Endothelial cell of umbilical vein (primary cell): Measurements from ENCODE around the gene SRPX2. TPM values are rescaled to one million over a fixed set of nuclear protein-coding genes. Genes with fewer than 3 reads are reported as not detected.
A peak's percentile ranks its signal among the peaks of the same experiment; 100 is the strongest.

Experiments used
- BruUV-seq: library from RNA; stranded (reverse); fragments of 400-500 nt; replicated peaks from 2 replicates; lab custom pipeline; 2021; lab: Mats Ljungman, UMichigan
- CTCF ChIA-PET: fragments of 300-600, 350-600 bp; sonication (Branson Sonifier 250); formaldehyde crosslinking; loops from one replicate; lab custom pipeline; 2021; ENCODE audit warnings: antibody characterized with exemption, inconsistent platforms; lab: Charles Lee
- POLR2A ChIA-PET: fragments of 300-600, 350-600 bp; sonication (Branson Sonifier 250); formaldehyde crosslinking; loops from one replicate; lab custom pipeline; 2021; ENCODE audit warnings: antibody characterized with exemption, inconsistent platforms; lab: Charles Lee
- DNase-seq: peaks from one replicate; pipeline ENCODE4 v3.0.0-alpha.2; 2011; ENCODE audit warnings: low read depth, low spot score
- FAIRE-seq: peaks from 2 replicates; lab custom pipeline; 2011; peaks lifted over from hg19 to GRCh38; lab: Jason Lieb, UNC
- H2AFZ ChIP-seq: 2 replicates; pipeline ENCODE4 v1.6.0; 2012; ENCODE audit warnings: low read depth, low read length, control low read depth, inconsistent platforms
- H3K27ac ChIP-seq: 2 replicates; pipeline ENCODE4 v1.5.1; 2011; ENCODE audit warnings: low read depth, mild to moderate bottlenecking, control low read depth, low read length, moderate library complexity; ENCODE audit not compliant: insufficient read depth
- H3K27me3 ChIP-seq, 2 experiments: 2 replicates each; pipeline versions ENCODE4 v1.6.0 to v1.6.1; 2011; ENCODE audit warnings: low read length in 2 of 2, mixed read lengths in 1 of 2; ENCODE audit not compliant: control insufficient read depth in 2 of 2, insufficient read depth in 2 of 2
- H3K36me3 ChIP-seq, 2 experiments: 2 replicates in 1 of 2; 3 replicates in 1 of 2; pipeline ENCODE4 v1.5.1; 2011; ENCODE audit warnings: low read length in 2 of 2, mild to moderate bottlenecking in 1 of 2, moderate library complexity in 1 of 2; ENCODE audit not compliant: control insufficient read depth in 2 of 2, insufficient read depth in 2 of 2; ENCODE audit errors: extremely low read depth in 1 of 2
- H3K4me1 ChIP-seq: 3 replicates; pipeline ENCODE4 v1.5.1; 2011; ENCODE audit warnings: mild to moderate bottlenecking, low read length; ENCODE audit not compliant: control insufficient read depth, insufficient read depth; ENCODE audit errors: extremely low read depth
- H3K4me2 ChIP-seq: 2 replicates; pipeline ENCODE4 v1.6.1; 2011; ENCODE audit warnings: low read length, control low read depth, mixed read lengths; ENCODE audit not compliant: insufficient read depth
- H3K4me3 ChIP-seq, 3 experiments: fragments of 200-600 bp in 1 of 3; sonication (generic), shearing (Covaris generic) in 1 of 3; replicated peaks in 1 of 3; 2 replicates each; pipeline ENCODE4 v1.5.1; 2011 to 2016; ENCODE audit warnings: control low read depth in 3 of 3, low read length in 3 of 3, mild to moderate bottlenecking in 2 of 3, inconsistent platforms in 1 of 3, low read depth in 1 of 3, moderate library complexity in 1 of 3; ENCODE audit not compliant: insufficient read depth in 1 of 3
- H3K79me2 ChIP-seq: 2 replicates; pipeline ENCODE4 v1.6.0; 2012; ENCODE audit warnings: low read length, inconsistent platforms; ENCODE audit not compliant: control insufficient read depth, insufficient read depth
- H3K9ac ChIP-seq: replicated peaks from 2 replicates; pipeline ENCODE3; 2011; ENCODE audit warnings: low read length, control low read depth; ENCODE audit not compliant: insufficient read depth; ENCODE audit errors: extremely low read depth
- H3K9me1 ChIP-seq: replicated peaks from 3 replicates; pipeline ENCODE4 v1.6.0; 2011; ENCODE audit warnings: mild to moderate bottlenecking, low read length; ENCODE audit not compliant: control insufficient read depth, insufficient read depth; ENCODE audit errors: extremely low read depth
- H3K9me3 ChIP-seq: replicated peaks from 2 replicates; pipeline ENCODE4 v1.5.1; 2012; ENCODE audit warnings: low read length, inconsistent platforms; ENCODE audit not compliant: control insufficient read depth, insufficient read depth
- H4K20me1 ChIP-seq: replicated peaks from 2 replicates; pipeline ENCODE3; 2011; ENCODE audit warnings: mild to moderate bottlenecking, low read length; ENCODE audit not compliant: control insufficient read depth, insufficient read depth; ENCODE audit errors: extremely low read depth
- CTCF ChIP-seq, 2 donors: IDR thresholded peaks; 1 replicate in 1 of 2; 2 replicates in 1 of 2; pipeline ENCODE4 v1.5.1; 2011; ENCODE audit warnings: low read length in 2 of 2, mild to moderate bottlenecking in 2 of 2, moderate library complexity in 2 of 2, control low read depth in 1 of 2, inconsistent platforms in 1 of 2, low read depth in 1 of 2; ENCODE audit not compliant: insufficient read depth in 1 of 2; ENCODE audit errors: extremely low read depth in 1 of 2
- EZH2 ChIP-seq: IDR thresholded peaks from 2 replicates; pipeline ENCODE4 v1.6.1; 2012; ENCODE audit warnings: borderline replicate concordance, low read depth, mild to moderate bottlenecking, moderate library complexity, low read length, inconsistent platforms; ENCODE audit not compliant: severe bottlenecking
- FOS ChIP-seq: IDR thresholded peaks from 2 replicates; pipeline ENCODE4 v1.6.1; 2011; ENCODE audit warnings: mild to moderate bottlenecking, low read length, moderate library complexity, borderline replicate concordance; ENCODE audit not compliant: insufficient read depth
- GATA2 ChIP-seq: IDR thresholded peaks from 2 replicates; pipeline ENCODE4 v1.7.0; 2011; ENCODE audit warnings: low read depth, mild to moderate bottlenecking, moderate library complexity, mixed read lengths, low read length; ENCODE audit not compliant: insufficient read length, insufficient read depth
- JUN ChIP-seq: IDR thresholded peaks from 2 replicates; pipeline ENCODE4 v1.6.1; 2011; ENCODE audit warnings: borderline replicate concordance, low read depth; ENCODE audit not compliant: insufficient read length, insufficient read depth
- MAX ChIP-seq: IDR thresholded peaks from 2 replicates; pipeline ENCODE4 v1.6.1; 2011; ENCODE audit not compliant: insufficient read depth, insufficient read length
- MYC ChIP-seq: IDR thresholded peaks from one replicate; pipeline ENCODE4 v1.6.1; 2011; ENCODE audit warnings: mild to moderate bottlenecking, low read depth, low read length
- POLR2A ChIP-seq: IDR thresholded peaks from 2 replicates; pipeline ENCODE4 v1.6.1; 2012; ENCODE audit warnings: low read depth, mild to moderate bottlenecking, control low read depth, low read length
- POLR2AphosphoS5 ChIP-seq: IDR thresholded peaks from 2 replicates; pipeline ENCODE4 v1.6.1; 2012; ENCODE audit warnings: low read depth, mild to moderate bottlenecking, control low read depth, low read length, moderate library complexity; ENCODE audit not compliant: insufficient read depth
- dilution Hi-C: fragments of 300-500 bp; cut with MboI; formaldehyde crosslinking; loops from one replicate; pipeline ENCODE4 v1.15.0; 2019; ENCODE audit warnings: low sequenced_read_pairs; ENCODE audit not compliant: extremely low pct_ligation_motif_present
- intact Hi-C: fragments of 100-400 bp; cut with micrococcal nuclease; formaldehyde crosslinking; loops from one replicate; pipeline ENCODE4 v1.10.0; 2022
- polyA plus RNA-seq, 4 experiments: library from polyadenylated mRNA; depleted of rRNA in 3 of 4; stranded (reverse) in 3 of 4; unstranded in 1 of 4; fragments of >200 nt; gene quantifications; 2 replicates each; pipeline versions ENCODE4 v1.2.1 to v1.2.3, GENCODE V29; 2011 to 2012; ENCODE audit warnings: missing spikeins in 1 of 4
- total RNA-seq: library from RNA; stranded (reverse); gene quantifications from 2 replicates; pipeline ENCODE4 v1.2.3, GENCODE V29; 2021

Gene SRPX2
- total and polyA plus RNA-seq, 2 donors (not counting 3 experiments of a cell fraction or from before 2014, with no cell fraction given): 124 to 265 TPM

- H3K4me1 ChIP-seq: peaks cover 4% of the 10 kb centered on the region
- FAIRE-seq (peak; percentile 99), DNase-seq (peak; percentile 84)
- H3K27ac ChIP-seq: peak within 1 kb of the TSS; percentile 78
- intact Hi-C loops: loop anchor here (1.0 to 2.0 kb wide), 2 partner anchors 8 to 22 kb away; partner anchors contain the start of gene SRPX2
- peak within 1 kb of the TSS; percentile 83 for H2AFZ ChIP-seq
- peak within 1 kb of the TSS; percentile 69 to 86 (median 81) for H3K4me3 ChIP-seq
- TF ChIP-seq FOS: no peak
- TF ChIP-seq EZH2: no peak
- TF ChIP-seq JUN: no peak
- no peak for TF ChIP-seq GATA2
- TF ChIP-seq POLR2A: peak; percentile 25
- TF ChIP-seq MAX: no peak
- peak; percentile 41 to 55 for TF ChIP-seq CTCF (IDR thresholded peaks at IDR 0.05; ENCODE audit: extremely low read depth in 1 of 2, insufficient read depth in 1 of 2, low read depth in 1 of 2, low read length in 2 of 2)
- no peak for TF ChIP-seq MYC
- no peak for TF ChIP-seq POLR2AphosphoS5
- H4K20me1 ChIP-seq: no peaks in the 10 kb centered on the region
- ChIA-PET CTCF (interaction anchor here (0.7 to 2.7 kb wide), 20 partner anchors 10 to 189 kb away, joined by 3 to 48 read pairs (median 6); no protein-coding TSS in a partner anchor), POLR2A (interaction anchor here (0.6 to 1.4 kb wide), 3 partner anchors 13 to 21 kb away, joined by 5 to 7 read pairs (median 6); no protein-coding TSS in a partner anchor)
- no peaks in the 10 kb centered on the region for H3K9me1 ChIP-seq
- dilution Hi-C loops: no loop called here
- BruUV-seq: TSS peak; percentile 35
- H3K9ac ChIP-seq: peak within 1 kb of the TSS; percentile 97
- H3K79me2 ChIP-seq: peaks cover 3% of the 10 kb centered on the region
- H3K4me2 ChIP-seq: peak within 1 kb of the TSS; percentile 86
- H3K27me3 ChIP-seq: no peaks in the 10 kb centered on the region
- H3K9me3 ChIP-seq: no peaks in the 10 kb centered on the region
- peaks cover 0 to 2% of the 10 kb centered on the region in 2 experiments for H3K36me3 ChIP-seq
These were observed 7.5 kb upstream of the SRPX2 start, which contains the start of gene TSPAN6 for GRCh38 chrX:100636321-100636991. Gene TSPAN6 (minus strand): TSS chrX:100636806. CDS start chrX:100636694, 112 bp downstream.
